HG03469 (cell line): ENCODE measurements around the gene VAC14.

Experiments used
- ATAC-seq: cut with Tn5 transposase; IDR thresholded peaks from one replicate; pipeline ENCODE4 v1.9.1; 2021; ENCODE audit warnings: mild to moderate bottlenecking, moderate library complexity, moderate number of reproducible peaks; ENCODE audit not compliant: unreplicated experiment

Gene VAC14

GRCh38 chr16:70665113-70665694 is 135.8 kb downstream of the VAC14 start:
- ATAC-seq, result no peak

- ATAC-seq, result no peak
Observed at GRCh38 chr16:70664325-70665112, 136.4 kb downstream of the VAC14 start.

GRCh38 chr16:70663524-70664324 is 137.2 kb downstream of the VAC14 start:
- ATAC-seq, result no peak

GRCh38 chr16:70662991-70663523 is 137.9 kb downstream of the VAC14 start:
- no peak for ATAC-seq

GRCh38 chr16:70661918-70662641 is 138.9 kb downstream of the VAC14 start:
- ATAC-seq, result no peak

- no peak for ATAC-seq
Observed at GRCh38 chr16:70661534-70661917, 139.4 kb downstream of the VAC14 start.

GRCh38 chr16:70660672-70661350 is 140.1 kb downstream of the VAC14 start:
- no peak for ATAC-seq

- ATAC-seq, result no peak
Observed at GRCh38 chr16:70659953-70660671, 140.8 kb downstream of the VAC14 start.

GRCh38 chr16:70659546-70659945 is 141.4 kb downstream of the VAC14 start:
- ATAC-seq, result no peak

GRCh38 chr16:70658921-70659320 is 142.0 kb downstream of the VAC14 start:
- ATAC-seq, result no peak

GRCh38 chr16:70657956-70658355 is 143.0 kb downstream of the VAC14 start:
- ATAC-seq, result no peak

- ATAC-seq, result no peak
Observed at GRCh38 chr16:70656712-70657263, 144.2 kb downstream of the VAC14 start.

GRCh38 chr16:70656065-70656711 is 144.8 kb downstream of the VAC14 start:
- ATAC-seq, result no peak

GRCh38 chr16:70653809-70654771 is 146.9 kb downstream of the VAC14 start:
- no peak for ATAC-seq

- no peak for ATAC-seq
Observed at GRCh38 chr16:70653406-70653805, 147.6 kb downstream of the VAC14 start.

GRCh38 chr16:70652322-70652721 is 148.6 kb downstream of the VAC14 start:
- no peak for ATAC-seq

- ATAC-seq, result no peak
Observed at GRCh38 chr16:70651524-70651923, 149.4 kb downstream of the VAC14 start.

- ATAC-seq, result no peak
Observed at GRCh38 chr16:70650216-70650615, 150.7 kb downstream of the VAC14 start.
